Lower leg skin (tissue), 3 donors: ENCODE results near the gene CDYL2.

Experiments
- POLR2A ChIP-seq, 2 donors: fragments of 450-650 bp; IDR thresholded peaks; one replicate each; pipeline ENCODE4 v1.6.1; 2016 to 2017; ENCODE audit warnings: antibody characterized with exemption in 2 of 2, mild to moderate bottlenecking in 1 of 2, moderate library complexity in 1 of 2
- TF ChIP-seq, protein P1 (sequence below), 3 donors: fragments of 450-650 bp; IDR thresholded peaks; one replicate each; pipeline ENCODE4 v1.5.1; 2016; ENCODE audit warnings: antibody characterized with exemption in 3 of 3, mild to moderate bottlenecking in 3 of 3, moderate library complexity in 2 of 3

DNA sequence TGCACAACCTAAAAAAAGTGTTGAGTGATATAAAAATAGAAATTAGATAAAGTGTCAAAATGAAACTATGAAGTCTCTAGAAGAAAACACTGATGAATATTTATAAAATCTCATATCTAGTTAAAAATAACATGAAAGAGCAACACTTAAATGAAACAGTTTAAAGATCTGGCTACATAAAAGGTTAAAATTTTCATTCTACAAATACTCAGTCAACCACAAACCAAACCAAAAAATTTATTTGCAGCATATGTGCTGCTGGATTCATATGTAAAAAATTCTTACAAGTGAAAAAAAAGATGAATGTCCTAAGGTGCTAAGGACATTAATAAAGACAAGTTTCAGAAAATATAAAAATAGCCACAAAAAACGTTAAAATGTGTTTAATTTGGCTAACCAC is 22.6 kb upstream of the CDYL2 start:
- no peak for TF ChIP-seq POLR2A (IDR thresholded peaks at IDR 0.05)
- TF ChIP-seq, protein P1, sequence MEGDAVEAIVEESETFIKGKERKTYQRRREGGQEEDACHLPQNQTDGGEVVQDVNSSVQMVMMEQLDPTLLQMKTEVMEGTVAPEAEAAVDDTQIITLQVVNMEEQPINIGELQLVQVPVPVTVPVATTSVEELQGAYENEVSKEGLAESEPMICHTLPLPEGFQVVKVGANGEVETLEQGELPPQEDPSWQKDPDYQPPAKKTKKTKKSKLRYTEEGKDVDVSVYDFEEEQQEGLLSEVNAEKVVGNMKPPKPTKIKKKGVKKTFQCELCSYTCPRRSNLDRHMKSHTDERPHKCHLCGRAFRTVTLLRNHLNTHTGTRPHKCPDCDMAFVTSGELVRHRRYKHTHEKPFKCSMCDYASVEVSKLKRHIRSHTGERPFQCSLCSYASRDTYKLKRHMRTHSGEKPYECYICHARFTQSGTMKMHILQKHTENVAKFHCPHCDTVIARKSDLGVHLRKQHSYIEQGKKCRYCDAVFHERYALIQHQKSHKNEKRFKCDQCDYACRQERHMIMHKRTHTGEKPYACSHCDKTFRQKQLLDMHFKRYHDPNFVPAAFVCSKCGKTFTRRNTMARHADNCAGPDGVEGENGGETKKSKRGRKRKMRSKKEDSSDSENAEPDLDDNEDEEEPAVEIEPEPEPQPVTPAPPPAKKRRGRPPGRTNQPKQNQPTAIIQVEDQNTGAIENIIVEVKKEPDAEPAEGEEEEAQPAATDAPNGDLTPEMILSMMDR (IDR thresholded peaks at IDR 0.05), result no peak
